ENCODE data around the gene DNAJC5.
"Not testable (repeated sequence)": the region's sequence is repeated elsewhere in the genome, so short reads cannot be mapped to it uniquely, and the experiment has no call there.

DNAJC5 gene

DNA sequence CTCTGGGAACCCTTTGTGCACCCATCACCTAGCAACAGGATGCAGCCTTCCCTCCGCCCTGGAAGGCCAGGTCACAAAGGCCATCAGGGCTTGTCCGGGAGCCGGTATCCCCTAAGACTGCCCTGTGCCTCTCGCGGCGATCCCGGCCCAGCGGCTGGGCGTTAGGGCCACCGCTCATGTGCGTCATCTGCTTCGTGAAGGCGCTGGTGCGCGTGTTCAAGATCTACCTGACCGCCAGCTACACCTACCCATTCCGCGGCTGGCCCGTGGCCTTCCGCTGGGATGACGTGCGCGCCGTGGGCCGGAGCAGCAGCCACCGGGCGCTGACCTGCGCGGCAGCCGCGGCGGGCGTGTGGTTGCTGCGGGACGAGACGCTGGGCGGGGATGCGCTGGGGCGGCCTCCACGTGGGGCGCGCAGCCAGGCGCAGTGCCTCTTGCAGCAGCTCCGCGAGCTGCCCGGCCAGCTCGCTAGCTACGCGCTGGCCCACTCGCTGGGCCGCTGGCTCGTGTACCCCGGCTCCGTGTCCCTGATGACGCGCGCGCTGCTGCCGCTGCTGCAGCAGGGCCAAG is 33.5 kb upstream of the DNAJC5 start, which contains the start of gene ABHD16B:
ABHD16B (plus strand) TSS at position 134 of the 570 bp plus-strand sequence; CDS start at position 177, 43 bp downstream.
- no peak for DNase-seq (ENCODE audit: low read depth in 4 of 4, low spot score in 1 of 4)

DNA sequence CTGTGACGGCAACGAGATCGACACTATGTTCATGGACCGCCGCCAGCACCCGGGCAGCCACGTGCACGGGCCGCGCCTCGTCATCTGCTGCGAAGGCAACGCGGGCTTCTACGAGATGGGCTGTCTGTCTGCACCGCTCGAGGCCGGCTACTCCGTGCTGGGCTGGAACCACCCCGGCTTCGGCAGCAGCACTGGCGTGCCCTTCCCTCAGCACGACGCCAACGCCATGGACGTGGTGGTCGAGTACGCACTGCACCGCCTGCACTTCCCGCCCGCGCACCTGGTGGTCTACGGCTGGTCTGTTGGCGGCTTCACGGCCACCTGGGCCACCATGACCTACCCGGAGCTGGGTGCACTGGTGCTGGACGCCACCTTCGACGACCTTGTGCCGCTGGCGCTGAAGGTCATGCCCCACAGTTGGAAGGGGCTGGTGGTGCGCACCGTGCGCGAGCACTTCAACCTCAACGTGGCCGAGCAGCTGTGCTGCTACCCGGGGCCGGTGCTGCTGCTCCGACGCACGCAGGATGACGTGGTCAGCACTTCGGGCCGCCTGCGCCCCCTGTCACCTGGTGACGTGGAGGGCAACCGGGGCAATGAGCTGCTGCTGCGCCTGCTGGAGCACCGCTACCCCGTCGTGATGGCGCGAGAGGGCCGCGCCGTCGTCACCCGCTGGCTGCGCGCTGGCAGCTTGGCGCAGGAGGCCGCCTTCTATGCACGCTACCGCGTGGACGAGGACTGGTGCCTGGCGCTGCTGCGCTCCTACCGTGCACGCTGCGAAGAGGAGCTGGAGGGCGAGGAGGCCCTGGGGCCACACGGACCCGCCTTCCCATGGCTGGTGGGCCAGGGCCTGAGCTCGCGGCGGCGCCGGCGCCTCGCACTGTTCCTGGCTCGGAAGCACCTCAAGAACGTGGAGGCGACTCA is 32.7 kb upstream of the DNAJC5 start:
- no peak for DNase-seq (ENCODE audit: low read depth in 4 of 4, low spot score in 1 of 4)

DNA sequence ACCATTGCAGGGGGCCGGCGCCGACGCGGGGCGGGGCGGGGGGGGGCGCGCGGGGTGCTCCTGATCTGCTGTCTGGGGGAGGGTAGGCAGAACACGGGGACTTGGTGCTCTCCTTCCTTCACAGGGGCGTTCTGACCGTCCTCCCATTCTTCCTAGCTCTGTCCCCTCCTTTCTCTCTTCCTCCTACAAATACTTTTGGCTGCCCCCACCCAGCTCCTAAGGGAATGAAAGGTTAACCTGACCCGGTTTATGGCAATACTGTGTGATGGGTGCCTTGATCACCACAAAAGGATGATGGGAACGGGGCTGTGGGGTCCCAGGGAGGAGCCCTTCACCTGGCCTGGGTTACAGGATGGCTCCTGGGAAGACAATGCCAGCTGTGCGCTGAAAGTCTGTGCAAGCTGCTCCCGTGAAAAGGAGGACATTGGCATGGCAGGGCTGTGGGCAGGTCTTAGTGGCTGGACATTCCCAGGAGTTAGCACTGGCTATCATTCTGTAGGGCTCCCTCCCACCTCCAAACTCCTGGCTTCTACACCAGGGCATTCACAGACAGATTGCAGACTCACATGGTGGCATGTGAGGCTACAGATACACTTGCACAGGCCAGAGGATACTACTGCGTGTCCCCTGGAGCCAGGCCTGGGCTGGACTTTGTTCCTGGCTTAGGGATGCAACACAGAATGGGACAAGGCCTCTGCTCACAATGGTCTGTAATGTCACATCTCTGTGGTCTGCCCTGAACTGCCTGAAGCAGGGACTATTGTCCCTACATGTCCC is 31.7 kb upstream of the DNAJC5 start:
- no peak for DNase-seq (ENCODE audit: low read depth in 4 of 4, low spot score in 1 of 4)

DNA sequence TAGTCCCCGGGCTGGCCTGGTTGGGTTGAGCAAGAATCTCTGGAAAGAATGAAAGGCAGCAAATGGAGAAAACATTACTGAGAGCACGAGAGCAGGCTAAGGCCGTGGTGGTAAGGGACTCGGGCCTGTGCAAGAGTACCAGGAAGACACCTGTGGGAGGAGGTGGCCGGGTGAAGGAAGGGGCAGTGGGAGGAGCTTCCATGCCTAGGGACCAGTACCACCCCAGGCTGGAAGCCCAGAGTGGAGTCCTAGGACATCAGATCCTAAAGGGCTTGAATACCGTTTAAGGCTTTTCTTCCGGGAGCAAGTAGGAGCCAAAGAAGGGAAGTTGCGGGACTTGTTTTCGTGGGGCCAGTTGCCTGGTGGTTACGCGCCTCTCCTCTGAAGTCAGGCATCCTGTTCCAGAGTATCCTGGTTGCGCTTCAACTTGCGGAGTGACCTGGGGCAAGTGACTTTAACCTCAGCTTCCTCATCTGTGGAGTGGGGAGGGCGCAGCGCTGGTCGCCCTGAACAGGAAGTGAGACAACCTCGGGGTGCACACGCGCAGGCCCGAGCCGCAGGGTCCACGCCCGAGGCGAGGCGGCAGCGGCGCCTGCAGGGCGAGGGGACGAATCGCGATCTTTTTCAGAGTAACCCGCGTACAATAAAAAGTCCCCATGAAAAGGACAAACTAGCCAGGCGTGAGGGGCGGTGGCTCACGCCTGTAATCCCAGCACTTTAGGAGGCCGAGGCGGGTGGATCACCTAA is 31.0 kb upstream of the DNAJC5 start:
- DNase-seq (ENCODE audit: low read depth in 4 of 4, low spot score in 1 of 4): peak in 3 of 4 experiments; percentile 42 to 74 (median 66)

DNA sequence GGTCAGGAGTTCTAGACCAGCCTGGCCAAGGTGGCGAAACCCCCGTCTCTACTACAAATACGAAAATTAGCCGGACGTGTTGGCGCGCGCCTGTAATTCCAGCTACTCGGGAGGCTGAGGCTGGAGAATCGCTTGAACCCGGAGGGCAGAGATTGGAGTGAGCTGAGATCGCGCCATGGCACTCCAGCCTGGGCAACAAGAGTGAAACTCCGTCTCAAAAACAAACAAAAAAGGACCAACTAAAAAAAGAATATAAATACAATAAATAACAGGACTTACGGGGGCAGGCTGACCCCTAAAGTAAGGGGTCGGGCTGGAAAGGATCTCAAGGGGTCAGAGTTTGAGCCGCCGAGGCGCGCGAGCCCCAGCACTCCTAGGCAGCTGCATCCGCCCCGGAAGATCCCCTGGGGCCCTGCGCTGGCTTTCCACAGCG is 30.4 kb upstream of the DNAJC5 start:
- no peak for DNase-seq (ENCODE audit: low read depth in 4 of 4, low spot score in 1 of 4)

DNA sequence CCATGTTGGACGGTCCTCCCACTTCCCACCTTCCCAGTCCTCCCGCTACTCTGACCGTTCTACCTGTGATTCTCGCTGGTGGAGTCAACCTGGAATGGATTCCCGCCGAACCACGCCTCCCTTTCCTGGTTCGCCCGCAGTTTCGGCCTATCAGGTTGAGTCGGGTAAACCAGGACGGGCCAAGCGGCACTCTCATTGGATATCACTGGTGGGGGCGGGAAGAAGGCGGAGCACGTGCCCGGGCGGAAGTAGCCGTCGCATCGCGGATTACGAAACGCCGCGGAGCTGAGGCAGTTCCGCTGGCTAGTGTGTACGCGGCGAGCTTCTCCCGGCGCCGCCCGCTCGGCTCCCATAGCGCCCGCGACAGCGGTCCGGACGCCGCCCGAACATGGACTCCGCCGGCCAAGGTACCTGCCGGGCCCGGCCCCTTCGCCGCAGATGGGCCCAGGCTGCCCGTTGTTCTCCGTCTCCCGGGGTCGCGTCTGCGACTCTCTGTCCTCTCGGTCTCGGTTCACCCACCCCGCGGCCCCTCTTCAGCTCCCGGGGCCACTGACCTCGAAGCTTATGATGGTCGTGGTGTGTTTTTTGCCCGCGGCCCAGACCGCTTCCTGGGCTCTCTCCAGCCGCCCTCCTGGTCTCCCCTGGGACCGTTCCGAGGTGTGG is 29.8 kb upstream of the DNAJC5 start, which contains the start of gene TPD52L2:
TPD52L2 (plus strand) TSS at position 293 of the 663 bp plus-strand sequence; CDS start at position 389, 96 bp downstream.
- peak; percentile 84 to 97 (median 92) for DNase-seq (ENCODE audit: low read depth in 4 of 4, low spot score in 1 of 4)

DNA sequence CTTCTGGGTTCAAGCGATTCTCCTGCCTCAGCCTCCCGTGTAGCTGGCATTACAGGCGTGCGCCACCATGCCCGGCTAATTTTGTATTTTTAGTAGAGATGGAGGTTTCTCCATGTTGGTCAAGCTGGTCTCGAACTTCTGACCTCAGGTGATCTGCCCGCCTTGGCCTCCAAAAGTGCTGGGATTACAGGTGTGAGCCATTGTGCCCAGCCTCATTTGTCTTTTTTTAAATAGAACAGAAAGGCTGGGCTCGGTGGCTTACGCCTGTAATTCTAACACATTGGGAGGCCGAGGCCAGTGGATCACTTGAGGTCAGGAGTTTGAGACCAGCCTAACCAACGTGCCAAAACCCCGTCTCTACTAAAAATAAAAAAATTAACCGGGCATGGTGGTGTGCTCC is 27.9 kb upstream of the DNAJC5 start:
- DNase-seq (ENCODE audit: low read depth in 4 of 4, low spot score in 1 of 4): not testable (repeated sequence)

DNA sequence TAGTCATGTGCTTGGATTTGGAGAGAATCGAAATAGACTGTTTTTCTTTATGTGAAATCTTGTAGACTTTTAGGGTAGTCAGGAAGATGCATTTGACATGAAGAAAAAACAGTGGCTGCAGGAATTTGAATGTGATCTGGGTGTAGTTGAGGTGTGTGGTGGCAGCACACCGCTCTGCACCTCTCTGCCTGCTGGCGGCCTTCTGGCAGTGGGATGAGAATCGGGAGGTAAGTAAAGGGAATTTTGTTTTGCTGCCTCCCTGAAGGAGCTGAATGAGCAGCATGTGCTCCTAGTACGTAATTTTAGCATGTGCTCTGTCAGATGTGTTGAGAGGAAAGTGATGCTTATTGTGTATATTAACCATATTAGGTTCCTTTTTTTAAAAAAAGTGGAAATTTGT is 26.7 kb upstream of the DNAJC5 start:
- no peak for DNase-seq (ENCODE audit: low read depth in 4 of 4, low spot score in 1 of 4)

DNA sequence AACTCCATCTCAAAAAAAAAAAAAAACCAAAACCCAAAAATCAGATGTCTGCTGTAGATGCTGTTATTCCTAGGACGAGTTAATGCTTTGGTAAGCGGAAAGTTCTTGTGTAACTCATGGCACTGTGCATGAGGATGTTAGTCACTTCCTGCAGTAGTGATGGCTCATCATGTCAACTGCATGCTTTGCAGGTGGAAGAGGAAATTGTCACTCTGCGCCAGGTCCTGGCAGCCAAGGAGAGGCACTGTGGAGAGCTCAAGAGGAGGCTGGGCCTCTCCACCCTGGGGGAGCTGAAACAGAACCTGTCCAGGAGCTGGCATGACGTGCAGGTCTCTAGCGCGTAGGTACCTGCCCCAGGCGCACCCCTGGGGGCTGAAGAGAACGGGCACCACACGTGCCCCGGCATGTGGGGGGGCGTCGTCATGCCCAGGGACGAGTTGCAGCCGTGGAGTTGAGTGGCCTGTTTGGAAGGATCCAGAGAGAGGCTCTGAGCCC is 21.4 kb upstream of the DNAJC5 start:
- peak in 1 of 4 experiments; percentile 42 for DNase-seq (ENCODE audit: low read depth in 4 of 4, low spot score in 1 of 4)

DNA sequence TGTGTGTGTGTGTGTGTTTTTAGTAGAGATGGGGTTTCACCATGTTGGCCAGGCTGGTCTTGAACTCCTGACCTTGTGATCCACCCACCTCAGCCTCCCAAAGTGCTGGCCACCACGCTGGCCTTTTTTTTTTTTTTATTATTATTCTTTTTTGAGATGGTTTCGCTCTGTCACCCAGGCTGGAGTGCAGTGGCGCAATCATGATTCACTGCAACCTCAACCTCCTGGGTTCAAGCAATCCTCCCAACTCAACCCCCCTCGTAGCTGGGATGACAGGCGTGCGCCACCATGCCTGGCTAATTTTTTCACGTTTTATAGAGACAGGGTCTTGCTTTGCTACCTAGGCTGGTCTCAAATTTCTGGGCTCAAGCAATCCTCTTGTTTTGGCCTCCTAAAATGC is 20.7 kb upstream of the DNAJC5 start:
- not testable (repeated sequence) for DNase-seq (ENCODE audit: low read depth in 4 of 4, low spot score in 1 of 4)

DNA sequence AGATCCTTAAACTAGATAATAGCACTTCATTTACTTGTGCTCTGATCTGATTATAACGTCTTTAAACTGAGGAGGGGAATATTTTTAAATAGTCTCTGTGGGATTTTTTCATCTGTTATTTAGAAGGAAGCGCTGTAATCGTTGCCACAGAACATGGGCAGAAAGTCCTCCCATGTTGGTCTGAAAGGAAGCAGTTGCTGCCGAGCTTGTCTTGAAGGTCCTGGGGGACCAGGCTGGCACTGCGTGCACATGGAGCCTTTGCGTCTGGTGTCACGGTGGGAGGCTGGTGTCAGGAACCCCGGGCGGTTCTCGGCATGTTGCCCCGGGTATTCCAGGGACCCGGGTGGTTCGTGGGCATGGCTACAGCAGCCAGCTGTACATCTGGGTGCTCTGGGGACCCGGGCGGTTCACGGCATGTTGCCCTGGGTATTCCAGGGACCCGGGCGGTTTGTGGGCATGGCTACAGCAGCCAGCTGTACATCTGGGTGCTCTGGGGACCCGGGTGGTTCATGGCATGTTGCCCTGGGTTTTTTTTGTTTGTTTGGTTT is 18.4 kb upstream of the DNAJC5 start:
- no peak for DNase-seq (ENCODE audit: low read depth in 4 of 4, low spot score in 1 of 4)

DNA sequence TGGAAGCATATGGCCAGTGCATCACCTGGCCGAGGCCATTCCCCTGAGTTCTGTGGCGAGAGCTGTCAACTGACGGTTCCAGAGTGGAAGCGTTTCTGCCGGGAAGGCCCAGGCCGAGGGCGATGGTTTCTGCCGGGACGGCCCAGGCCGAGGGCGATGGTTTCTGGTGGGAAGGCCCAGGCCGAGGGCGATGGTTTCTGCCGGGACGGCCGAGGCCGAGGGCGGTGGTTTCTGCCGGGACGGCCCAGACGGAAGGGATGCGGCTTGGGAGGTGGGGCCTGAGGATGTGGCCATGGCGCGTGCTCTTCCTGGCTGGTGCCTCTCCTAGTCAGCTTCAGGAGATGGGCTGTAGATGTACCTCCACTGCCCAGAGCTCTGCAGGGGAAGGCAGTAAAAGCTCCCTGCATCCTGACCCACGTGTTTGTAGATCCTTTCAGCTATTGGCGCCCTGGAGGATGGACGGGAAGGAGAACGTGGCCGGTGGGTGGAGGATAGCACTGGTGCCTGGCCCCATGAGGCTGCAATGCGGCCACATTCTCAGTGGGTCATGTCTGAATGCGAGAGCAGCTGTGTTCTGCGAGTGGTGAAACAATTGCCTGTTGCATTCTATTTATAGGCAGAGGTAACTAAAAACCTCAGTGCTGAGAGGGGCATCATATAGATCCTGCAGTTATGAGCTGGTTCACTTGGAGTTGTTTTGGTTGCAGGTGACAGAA is 17.0 kb upstream of the DNAJC5 start:
- DNase-seq (ENCODE audit: low read depth in 4 of 4, low spot score in 1 of 4): no peak

DNA sequence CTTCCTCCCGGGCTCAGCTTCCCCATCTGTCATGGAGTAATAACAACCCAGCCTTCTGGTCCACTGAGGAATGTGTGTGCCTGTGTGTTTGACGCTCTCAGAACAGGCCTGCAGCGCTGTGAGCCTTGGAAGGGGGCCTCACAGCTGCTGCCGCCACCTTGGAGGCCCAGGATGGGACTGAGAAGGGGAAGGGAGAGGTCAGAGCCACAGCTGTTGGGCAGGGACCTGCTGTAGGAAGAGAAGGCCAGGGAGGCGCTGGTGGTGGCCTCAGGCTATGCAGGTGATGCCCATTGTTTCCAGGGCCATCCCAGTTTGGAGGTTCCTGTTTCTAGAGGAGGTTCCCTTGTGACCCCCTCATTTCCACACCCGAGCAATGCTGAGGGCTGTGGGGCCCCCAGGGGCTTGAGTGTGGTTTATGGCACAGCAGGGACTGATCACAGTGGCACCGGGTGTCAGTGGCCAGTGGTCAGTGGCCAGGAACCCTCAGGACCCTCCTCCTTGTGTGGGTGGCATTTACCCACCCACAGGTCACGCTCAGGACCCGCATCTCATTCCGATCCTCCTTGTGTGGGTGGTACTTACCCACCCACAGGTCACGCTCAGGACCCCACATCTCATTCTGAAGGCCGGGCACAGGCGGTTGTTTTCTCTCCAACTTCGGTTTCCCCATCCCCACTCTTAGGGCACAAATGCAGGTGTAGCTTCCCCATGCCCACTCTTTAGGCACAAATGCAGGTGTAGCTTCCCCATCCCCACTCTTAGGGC is 15.8 kb upstream of the DNAJC5 start:
- no peak for DNase-seq (ENCODE audit: low read depth in 4 of 4, low spot score in 1 of 4)

DNA sequence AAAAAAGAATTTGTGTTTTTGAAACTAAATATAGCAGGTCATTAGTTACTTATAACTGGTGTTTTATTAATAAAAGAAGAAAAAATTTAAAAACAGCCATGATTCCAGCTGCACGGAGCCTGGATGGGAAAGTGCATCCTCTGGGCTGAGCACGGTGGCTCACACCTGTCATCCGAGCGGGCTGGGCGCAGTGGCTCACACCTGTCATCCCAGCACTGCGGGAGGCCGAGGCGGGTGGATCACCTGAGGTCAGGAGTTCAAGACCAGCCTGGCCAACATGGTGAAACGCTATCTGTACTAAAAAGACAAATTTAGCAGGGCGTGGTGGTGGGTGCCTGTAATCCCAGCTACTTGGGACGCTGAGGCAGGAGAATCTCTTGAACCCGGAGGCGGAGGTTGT is 14.0 kb upstream of the DNAJC5 start:
- not testable (repeated sequence) for DNase-seq (ENCODE audit: low read depth in 4 of 4, low spot score in 1 of 4)

DNA sequence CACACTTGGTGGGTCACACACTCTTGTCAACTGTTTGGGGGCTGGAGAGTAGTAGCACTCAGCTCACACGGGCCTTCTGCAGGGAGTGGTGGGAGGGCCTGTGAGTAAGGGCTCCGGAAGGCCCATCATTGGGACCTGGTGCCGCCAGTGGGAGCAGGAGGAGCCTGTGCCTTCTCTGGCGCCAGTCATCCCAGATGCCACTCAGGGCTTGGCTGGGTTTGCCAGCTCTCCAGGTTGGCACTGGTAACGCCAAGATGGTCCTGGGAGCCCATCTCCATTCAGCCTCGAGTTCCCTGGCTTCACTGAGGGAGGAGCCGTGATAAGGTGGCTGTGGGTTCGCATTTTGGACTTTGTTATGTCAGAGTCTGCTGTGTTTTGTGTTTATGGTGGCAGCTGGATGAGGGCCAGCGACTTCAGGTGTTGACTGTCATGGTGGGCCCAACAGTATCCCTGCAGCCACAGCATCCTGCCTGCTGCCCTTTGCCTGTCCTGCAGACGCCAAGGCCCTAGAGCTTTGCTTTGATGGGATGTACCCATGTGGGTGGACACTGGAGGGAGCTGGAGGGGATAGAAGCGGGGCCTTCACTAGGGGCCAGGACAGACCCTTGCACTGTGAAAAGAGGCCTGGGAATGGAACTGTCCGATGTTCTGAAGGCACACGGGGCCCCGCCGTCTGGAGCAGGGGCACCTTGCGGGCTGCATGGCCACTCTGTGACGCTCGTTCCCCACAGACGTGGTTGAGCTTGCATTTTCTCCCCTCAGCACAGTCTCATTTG is 13.3 kb upstream of the DNAJC5 start:
- DNase-seq (ENCODE audit: low read depth in 4 of 4, low spot score in 1 of 4): no peak

DNA sequence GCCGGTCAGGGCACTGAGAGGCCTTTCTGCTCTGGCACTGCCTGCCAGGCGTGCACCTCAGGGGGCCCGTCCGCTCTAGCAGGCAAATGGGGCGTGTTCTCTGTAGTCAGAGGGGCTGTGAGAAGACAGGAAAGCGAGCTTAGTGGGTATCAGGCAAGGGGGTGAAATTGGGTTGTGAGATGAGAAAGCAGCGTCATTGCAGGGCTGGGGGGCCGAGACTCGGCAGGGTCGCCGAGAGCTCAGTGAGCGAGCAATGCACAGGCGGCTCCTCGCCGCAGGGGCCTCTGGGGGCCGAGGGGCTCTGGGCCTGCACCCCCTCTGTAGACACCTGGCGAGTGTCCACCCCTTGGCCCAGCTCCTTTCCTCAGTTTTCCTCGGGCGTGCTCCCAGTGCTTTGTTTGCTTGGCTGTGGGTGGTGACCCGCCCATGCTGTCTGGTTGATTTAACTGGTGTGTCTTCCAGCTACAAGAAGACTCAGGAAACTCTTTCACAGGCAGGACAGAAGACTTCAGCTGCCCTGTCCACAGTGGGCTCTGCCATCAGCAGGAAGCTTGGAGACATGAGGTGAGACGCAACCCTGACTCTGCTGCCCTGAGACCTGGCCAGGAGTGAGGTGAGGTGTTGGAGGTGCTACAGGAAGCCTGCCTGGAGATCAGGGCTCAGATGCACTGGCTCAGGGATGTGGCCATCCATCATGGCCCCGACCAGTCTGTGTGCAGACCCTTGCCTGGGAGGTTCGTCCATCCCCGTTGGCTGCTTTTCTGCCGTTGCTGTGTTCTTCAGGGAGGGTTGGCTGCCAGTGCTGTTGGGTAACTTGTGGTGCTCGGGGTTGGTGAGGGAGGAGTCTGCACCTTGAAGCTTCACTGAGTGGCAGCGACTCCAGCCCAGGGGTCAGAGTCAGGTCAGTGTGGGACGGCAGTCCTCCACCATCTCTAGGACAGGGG is 12.4 kb upstream of the DNAJC5 start:
- no peak for DNase-seq (ENCODE audit: low read depth in 4 of 4, low spot score in 1 of 4)

All from stimulated activated CD4-positive, alpha-beta T cell treated with anti-CD3 and anti-CD28 coated beads, Interleukin-1b, Interleukin-23, amount 100 ng/mL, for 24 hours (primary cell).